Activated T-cell treated with anti-CD3 and anti-CD28 coated beads, Interleukin-2, amount 50 U/mL, for 48 hours (primary cell): ENCODE results near the gene C9orf85.
A peak's percentile ranks its signal among the peaks of the same experiment; 100 is the strongest.

Experiments used
- DNase-seq, 2 experiments: peaks; one replicate each; pipeline ENCODE4 v3.0.0-alpha.2; 2020

C9orf85 gene

GRCh38 chr9:71908825-71909224 lies 2.6 kb upstream of the C9orf85 start:
- DNase-seq: no peak

- DNase-seq: peak; percentile 59
Observed at GRCh38 chr9:71909887-71910649, 1.4 kb upstream of the C9orf85 start.

GRCh38 chr9:71910650-71911060 lies 784 bp upstream of the C9orf85 start:
- no peak for DNase-seq

DNA sequence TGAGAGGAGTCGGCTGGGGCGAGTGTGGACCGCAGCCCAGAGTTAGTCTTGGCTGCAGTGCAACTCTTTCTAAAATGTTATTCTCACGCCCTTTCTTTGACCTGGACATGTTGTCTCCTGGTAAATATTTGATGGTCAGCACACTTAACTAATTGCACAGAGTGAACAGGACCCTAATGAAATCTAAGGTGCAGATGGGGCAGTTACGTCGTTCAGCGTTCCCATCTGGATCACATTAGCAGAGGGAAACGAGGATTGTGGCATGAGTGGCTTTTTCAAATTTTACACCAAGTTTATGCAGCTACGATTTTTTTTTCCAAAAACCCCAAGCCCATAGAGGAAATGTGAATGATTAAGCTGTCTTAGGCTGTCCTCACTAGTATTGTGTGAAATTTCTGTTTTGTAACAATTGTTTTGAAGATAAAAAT lies 483 bp downstream of the C9orf85 start:
- no peak for DNase-seq

- DNase-seq: no peak
Observed at GRCh38 chr9:71915495-71915894, 4.1 kb downstream of the C9orf85 start.

DNA sequence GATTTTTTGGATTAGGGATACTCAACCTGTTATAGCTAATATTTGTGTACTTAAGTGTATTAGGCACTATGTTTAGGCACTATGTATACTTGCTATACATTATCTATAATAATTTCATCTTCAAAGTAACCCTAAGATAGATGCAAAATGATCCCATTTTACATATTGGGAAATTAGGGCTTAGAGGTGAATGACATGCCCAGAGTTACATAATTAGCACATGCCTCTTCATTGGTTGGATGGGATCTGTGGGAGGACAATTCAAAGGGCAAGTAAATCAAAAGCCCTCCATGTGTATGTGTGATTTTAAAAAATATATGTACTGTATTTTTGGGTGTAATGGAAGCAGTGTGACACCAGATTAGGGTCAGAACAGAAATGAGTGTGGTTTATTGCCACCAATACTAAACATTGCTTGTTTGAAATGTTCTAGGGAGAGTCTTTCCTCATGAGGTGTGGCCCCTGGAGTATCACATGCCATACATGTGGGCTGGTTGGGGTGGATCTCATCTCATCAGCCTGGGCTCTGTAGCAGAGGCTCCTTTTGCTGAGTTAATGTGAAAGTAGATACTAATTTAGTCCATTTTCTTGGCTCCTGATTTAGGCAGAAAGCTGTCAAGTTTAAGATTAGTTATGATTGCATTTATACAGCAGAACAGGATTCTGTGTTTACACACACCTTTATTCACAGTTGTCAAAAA lies 5.5 kb downstream of the C9orf85 start:
- peak; percentile 28 to 35 for DNase-seq

DNA sequence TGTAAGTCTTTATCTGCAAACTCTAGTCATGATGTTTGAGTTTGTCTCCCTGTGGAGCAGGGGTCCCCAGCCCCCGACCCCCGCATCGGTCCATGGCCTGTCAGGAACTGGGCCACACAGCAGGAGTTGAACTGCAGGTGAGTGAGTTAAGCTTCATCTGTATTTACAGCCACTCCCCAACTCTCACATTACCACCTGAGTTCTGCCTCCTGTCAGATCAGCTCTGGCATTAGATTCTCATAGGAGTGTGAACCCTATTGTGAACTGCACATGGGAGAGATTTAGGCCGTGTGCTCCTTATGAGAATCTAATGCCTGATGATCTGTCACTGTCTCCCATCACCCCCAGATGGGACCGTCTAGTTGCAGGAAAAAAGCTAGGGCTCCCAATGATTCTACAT lies 7.0 kb downstream of the C9orf85 start:
- DNase-seq: no peak

DNA sequence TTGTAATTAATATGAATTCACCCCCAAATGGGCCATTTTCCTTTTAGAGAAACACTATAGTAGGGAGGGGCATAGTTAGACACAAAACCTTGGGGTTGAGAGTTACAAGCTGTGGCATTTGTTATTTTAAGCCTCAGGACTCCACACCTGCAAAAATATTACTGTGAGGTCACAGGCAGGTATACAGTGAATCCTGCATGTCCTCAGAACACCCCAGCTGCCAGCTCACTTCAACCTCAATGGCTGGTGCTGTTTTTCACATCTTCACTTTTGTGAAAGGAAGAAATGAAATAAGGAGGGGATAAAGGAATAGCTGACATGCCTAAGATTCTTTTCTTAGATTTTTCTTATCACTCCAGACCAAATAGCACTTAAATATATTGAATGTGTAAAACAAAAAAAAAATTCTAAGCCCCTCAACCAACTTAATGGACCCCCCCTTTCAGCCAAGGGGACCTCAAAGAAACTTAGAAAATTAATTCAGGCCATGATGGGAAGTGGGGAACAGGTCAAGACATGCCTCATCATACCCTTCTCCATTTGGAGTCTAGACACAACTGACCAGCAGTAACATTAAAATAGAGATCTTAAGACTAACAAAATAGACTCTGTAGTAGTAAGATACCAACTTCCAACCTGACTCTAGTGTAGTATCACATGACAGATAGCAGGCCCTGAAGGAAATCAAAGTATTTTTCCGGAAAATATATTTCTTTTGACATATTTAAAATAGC lies 9.2 kb downstream of the C9orf85 start:
- DNase-seq: no peak

- DNase-seq: no peak
Observed at GRCh38 chr9:71921190-71921814, 9.9 kb downstream of the C9orf85 start.

DNA sequence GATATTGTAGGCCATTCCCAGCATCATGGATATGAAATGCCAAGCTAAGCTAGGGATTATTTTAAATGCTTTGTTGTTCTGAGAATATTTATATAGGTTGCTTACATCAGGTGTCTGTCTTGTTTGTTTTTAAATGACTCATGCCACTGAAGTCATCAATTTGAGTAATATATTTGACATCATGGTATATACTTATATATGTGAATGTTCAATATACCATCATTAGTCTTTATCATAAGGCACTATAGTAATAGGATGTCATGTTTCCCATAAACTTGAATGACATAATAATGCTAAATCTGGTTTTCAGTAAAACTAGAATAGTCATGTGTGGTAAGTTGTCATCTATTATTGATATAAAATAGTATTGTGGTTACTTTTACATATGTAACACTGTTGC lies 13.1 kb downstream of the C9orf85 start:
- DNase-seq: no peak

DNA sequence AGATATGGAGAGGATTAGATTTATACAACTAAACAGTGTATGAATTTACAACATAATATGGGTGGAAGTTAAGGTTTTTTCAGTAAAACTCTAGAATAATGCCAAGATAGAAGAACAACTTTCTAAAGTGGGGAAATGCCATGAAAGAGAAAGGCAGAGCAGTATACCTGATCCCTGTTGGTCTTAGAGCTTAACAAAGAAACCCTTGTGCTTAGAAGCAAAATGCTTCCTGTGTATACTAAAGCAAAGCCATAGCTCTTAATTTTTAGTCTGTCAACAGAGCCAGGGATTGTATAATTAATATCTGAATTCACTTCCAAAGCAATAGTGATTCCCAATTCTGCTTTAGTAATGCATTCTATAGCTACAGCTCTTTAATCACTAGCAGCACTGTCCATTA lies 14.4 kb downstream of the C9orf85 start:
- no peak for DNase-seq

GRCh38 chr9:71928376-71928775 lies 16.9 kb downstream of the C9orf85 start:
- no peak for DNase-seq

DNA sequence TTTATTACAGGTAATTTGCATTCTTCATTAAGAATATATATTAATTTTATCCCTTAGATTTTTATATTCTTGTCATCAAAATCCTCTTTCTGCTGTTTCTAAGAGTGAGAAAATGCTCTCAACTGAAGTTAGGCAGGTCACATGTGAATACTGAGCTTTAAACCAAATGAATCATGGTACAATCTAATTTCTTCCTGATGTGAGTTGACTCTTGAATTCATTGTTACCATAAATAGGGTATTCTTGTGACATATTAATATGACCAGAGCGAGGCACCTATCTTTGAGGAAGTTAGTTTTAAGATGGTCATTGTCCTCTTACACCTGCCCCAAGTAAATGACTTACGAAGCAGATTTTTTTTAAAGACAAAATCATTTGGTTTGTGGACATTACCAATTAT lies 17.4 kb downstream of the C9orf85 start:
- no peak for DNase-seq

DNA sequence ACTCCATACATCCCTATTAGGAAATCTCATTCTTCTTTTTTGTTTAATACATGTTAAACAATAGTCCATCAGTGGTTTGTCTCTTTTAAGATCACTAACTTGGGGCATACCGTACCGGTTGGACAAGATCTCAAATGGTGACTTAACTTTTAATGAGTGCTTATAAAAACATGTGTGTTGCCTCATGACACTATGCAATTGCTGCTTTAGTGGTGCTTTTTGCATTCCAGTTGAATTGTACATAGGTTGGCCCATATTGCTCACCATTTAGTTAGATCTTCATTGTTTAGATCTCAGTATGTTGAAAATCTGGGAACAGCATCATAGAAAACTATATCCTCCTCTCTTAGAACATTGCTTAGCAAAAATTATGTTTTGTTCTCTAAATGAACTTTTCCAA lies 17.8 kb downstream of the C9orf85 start:
- DNase-seq: no peak

DNA sequence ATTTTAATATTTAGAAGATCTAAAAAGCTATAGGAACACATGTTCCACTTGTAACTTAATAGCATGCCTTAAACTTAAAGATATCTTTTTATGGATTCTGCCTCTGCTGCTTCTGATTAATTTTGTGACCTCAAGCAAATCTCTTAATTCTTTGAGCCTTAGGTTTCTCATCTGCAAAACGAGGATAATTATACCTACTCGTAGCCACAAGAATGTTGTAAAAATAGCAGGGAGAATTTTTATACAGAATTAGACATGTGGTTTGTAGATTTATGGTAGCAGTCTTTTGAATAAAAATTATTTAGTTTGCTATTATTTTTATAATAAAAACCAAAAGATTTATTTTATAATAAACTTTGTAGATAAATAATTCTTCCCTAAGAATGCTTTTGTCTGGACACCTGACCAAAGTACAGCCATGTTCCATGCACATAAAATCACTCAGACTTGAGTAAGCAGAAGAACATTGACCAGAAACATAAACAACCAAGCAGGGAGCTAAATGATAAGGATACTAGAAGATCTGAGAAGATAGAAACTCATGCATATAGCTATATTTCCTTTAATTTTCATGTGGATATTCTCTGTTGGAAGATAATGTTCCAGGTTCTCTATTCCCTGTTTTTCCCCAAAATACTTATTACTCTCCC lies 18.5 kb downstream of the C9orf85 start:
- DNase-seq: no peak

GRCh38 chr9:71931166-71931565 lies 19.7 kb downstream of the C9orf85 start:
- no peak for DNase-seq

GRCh38 chr9:71936066-71936465 lies 24.6 kb downstream of the C9orf85 start:
- no peak for DNase-seq

DNA sequence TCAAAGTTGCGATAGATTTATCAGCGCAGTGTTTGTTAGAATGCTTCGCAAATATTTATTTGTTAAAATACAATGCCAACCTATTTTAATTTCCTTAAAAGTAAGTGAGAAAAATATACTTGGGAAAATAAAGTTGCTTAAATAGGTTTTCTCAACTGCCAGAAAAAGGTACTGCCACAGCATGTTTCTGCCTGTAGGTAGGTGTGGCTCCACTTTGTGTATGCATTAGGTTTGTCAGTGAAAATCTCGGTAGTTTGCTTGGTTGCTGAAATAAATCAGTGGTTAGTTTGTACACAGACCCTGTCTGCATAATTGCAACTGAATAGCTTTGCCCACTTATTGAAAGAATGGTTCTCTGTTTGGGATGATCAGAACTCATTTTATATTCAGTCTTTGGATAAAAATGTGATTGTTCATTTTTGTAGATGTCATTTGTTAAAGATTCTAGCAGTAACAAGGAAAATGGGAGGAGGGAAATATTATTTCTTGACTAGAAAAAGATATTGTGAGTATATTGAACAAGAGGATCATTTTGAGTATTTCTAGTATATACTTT lies 25.7 kb downstream of the C9orf85 start:
- DNase-seq: no peak

DNA sequence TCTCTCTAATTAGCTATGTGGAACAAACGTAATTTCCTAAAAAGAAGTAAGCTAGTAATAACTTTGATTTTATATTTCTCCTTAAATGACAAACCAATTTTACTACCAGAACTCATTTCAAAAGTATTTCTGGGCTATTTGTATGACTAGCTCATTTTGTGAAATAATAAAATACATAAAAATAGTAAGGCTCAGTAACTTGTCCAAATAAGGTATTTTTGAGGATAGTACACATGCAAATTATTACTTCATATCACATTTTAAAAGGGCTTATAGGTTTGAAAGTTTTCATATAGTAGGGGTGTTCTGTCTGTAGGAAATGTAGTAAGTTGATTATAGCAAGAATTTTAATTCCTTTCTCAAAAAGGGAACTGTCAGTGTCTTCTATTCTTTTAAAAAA lies 26.5 kb downstream of the C9orf85 start:
- no peak for DNase-seq

DNA sequence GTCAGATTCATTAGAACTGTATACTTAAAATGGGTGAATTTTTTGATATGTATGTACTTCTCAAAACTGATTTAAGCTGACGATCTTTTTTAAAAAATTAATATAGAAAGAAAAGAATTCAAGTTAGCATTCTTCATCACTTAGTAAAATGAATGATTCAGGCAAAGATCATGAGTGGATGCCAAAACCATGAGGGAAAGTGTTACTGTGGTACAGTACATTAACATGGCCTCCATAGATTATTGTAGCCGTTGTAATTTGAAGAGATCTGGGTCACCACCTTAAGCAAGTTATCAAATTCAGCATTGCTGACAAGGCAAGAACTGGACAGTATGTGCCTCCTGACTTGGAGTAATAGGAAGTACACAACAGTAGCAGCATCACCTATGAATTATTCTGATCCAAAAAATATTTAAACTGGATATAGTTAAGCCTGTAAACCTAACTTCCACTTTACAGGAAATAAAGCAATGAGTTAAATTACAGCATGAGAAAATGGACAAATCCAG lies 29.7 kb downstream of the C9orf85 start:
- DNase-seq: no peak

GRCh38 chr9:71941998-71942567 lies 30.6 kb downstream of the C9orf85 start:
- no peak for DNase-seq
